Astrocyte of the spinal cord (primary cell): ENCODE data around the gene AXIN1.
"Not testable (repeated sequence)": the region's sequence is repeated elsewhere in the genome, so short reads cannot be mapped to it uniquely, and the experiment has no call there.

Experiments
- DNase-seq: peaks from one replicate; pipeline ENCODE4 v3.0.0; 2011; ENCODE audit warnings: low read depth, low spot score
- H3K4me3 ChIP-seq: 2 replicates; pipeline ENCODE4 v1.5.1; 2011; ENCODE audit warnings: low read depth, mild to moderate bottlenecking, low read length, moderate library complexity
- in situ Hi-C: cut with HindIII; loops from 2 replicates; pipeline ENCODE4 v1.10.0; 2017; ENCODE audit warnings: low sequenced_read_pairs
- TF ChIP-seq, protein P1 (sequence below): IDR thresholded peaks from 2 replicates; pipeline ENCODE4 v1.5.1; 2012; ENCODE audit warnings: low read depth, mild to moderate bottlenecking, low read length, inconsistent platforms

AXIN1 gene

DNA sequence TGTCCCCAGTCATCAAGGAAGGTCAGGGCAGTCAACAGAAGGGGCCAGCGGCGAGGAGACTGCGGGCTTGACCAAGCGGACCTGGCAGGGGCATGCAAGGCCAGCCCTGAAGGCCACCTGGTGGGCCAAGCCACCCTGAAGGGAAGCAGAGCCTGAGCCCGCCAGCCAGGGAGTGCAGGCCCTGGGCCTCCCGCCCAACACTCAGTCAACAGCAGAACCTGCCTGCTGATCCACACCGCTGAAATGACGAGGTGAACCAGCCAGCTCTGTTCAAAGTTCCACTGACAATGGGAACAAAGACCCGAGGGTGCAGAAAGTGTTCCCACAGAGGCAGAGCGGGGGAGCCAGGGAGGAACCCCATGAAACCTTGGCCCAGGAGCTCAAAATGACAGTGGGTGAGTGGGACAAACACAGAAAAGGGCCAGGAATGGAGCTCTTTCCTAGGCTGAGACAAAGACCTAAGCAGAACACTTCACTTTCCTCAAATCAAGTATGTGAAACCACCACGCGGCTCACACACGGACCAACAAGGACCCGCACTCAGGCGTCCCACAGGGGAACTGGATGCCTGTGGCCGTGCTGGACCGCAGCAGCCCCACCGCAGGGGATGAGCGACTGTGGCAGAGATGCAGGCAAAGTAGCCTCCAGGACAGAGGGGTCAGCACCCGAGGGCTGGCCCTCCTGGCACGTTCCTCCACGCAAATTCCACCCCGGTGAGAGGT, 12.0 kb downstream of the AXIN1 start:
- no peak overlapping the region for H3K4me3 ChIP-seq
- TF ChIP-seq, protein P1, sequence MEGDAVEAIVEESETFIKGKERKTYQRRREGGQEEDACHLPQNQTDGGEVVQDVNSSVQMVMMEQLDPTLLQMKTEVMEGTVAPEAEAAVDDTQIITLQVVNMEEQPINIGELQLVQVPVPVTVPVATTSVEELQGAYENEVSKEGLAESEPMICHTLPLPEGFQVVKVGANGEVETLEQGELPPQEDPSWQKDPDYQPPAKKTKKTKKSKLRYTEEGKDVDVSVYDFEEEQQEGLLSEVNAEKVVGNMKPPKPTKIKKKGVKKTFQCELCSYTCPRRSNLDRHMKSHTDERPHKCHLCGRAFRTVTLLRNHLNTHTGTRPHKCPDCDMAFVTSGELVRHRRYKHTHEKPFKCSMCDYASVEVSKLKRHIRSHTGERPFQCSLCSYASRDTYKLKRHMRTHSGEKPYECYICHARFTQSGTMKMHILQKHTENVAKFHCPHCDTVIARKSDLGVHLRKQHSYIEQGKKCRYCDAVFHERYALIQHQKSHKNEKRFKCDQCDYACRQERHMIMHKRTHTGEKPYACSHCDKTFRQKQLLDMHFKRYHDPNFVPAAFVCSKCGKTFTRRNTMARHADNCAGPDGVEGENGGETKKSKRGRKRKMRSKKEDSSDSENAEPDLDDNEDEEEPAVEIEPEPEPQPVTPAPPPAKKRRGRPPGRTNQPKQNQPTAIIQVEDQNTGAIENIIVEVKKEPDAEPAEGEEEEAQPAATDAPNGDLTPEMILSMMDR: no peak
- no peak for DNase-seq
- in situ Hi-C loops: no loop called here

DNA sequence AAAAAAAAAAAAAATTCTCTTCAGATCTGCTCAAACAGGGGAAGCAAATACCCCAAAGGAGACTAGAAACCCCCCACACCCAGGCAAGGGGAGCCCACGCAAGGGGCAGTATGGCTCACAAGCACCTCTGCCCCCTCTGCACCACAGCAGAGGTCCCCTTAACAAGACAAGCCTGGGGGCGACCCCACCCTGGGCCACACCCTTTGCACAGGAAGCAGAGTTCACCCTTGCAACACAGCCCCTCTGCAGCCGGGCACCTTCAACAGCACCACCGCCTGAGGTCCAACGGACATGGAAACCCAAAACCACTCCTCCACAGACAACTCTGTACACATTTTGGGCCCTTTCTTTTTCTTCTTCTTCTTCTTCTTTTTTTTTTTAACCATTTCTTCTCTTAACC, 12.8 kb downstream of the AXIN1 start:
- TF ChIP-seq, protein P1: no peak
- no peak overlapping the region for H3K4me3 ChIP-seq
- in situ Hi-C loops: no loop called here
- DNase-seq: no peak

DNA sequence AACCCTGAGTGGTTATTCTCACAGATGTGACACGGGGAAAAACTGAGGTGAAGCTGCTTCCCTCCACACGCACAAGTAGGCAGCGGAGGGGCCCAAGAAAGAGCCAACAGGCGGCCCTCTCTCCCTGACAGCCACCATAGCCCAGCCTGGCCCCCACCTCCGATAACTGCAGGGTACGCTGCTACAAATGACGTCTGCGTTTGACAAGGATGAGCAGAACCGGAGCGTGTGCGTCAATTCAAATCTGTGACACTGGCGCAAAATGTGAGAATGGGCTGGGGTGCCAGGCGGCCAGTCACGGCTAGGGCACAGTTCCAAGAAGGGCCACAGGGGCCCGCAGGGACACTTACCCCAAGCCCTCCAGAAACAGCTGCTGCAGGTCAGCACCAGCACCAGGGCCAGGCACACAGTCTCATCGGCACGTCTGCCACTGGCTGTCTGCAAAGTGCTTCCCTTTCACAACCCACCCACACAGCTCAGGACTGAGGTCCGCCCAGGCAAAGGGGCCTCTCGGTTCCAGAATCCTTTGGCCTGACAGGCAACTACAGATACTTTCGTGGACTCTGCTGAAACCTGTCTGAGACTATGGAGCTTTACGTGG, 14.4 kb downstream of the AXIN1 start:
- no peak overlapping the region for H3K4me3 ChIP-seq
- TF ChIP-seq, protein P1: no peak
- in situ Hi-C loops: no loop called here
- DNase-seq: no peak

DNA sequence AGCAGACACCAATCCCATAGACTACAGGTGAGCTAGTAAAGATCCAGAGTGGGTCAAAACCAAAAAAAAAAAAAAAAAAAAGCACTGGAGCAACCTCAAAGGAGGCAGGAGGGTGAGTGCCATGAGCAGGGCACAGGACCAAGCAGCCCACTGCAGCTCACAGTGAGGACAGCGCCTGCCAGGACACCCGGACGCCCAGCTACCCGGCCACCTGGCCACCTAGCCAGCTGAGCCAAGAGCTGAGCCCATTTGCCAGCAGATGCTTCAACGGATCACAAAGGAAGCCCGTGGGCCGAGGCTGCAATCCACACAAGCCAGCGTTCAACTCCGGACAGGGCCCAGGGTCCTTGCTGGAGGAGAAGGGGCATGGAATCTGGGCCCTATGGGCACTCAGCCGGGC, 15.1 kb downstream of the AXIN1 start:
- in situ Hi-C loops: no loop called here
- TF ChIP-seq, protein P1: no peak
- no peak for DNase-seq
- no peak overlapping the region for H3K4me3 ChIP-seq

DNA sequence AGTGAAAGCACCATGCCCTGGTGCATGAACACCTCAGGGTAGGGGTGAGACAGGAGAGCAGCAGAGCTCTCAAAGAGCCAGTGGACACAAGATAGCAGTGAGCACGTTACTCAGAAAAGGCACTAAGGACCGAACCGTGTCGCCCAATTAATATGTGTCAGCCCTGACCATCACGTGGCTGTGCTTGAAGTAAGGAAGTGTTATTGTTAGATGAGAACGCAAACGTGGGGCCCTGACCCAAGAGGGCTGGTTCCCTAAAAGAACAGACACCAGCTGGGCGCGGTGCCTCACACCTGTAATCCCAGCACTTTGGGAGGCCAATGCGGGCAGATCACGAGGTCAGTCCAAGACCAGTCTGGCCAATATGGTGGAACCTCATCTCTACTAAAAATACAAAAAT, 16.3 kb downstream of the AXIN1 start:
- in situ Hi-C loops: no loop called here
- no peak for DNase-seq
- H3K4me3 ChIP-seq: no peak overlapping the region
- TF ChIP-seq, protein P1: no peak

DNA sequence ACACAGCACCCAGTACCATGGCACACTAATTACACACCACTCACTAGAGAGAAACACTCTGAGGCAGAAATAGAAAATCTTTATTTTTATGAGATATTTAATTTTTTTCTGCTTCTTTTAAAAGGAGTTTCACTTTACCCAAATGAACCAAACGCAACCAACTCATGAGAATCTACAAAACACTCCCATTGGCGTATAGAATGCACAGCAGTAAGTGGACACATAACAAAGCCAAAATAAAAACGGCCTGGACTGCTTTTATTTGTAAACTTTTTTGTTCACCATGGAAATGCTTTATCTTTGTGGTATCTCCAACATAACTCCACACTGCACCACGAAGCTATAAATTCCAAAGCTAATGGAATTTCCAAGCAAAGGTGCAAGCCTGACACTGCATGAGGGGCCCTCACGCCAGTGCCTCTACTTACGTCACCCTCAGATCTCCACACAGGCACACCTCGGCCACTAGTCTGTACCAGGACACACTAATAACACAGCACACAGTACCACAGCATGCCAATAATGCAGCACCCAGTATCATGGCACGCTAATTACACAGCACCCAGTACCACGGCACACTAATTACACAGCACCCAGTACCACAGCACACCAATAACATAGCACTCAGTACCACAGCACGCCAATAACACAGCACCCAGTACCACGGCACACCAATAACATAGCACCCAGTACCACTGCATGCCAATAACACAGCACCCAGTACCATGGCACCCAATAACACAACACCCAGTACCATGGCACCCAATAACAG, 17.5 kb downstream of the AXIN1 start:
- H3K4me3 ChIP-seq, in situ Hi-C loops, DNase-seq: not testable (repeated sequence)

DNA sequence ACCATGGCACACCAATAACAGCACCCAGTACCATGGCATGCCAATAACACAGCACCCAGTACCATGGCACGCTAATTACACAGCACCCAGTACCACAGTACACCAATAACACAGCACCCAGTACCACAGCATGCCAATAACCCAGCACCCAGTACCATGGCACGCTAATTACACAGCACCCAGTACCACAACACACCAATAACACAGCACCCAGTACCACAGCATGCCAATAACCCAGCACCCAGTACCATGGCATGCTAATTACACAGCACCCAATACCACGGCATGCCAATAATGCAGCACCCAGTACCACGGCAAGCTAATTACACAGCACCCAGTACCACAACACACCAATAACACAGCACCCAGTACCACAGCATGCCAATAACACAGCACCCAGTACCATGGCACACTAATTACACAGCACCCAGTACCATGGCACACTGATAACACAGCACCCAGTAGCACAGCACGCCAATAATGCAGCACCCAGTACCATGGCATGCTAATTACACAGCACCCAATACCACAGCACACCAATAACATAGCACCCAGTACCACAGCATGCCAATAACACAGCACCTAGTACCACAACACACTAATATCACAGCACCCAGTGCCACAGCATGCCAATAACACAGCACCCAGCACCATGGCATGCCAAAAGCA, 18.2 kb downstream of the AXIN1 start:
- in situ Hi-C loops, DNase-seq, H3K4me3 ChIP-seq: not testable (repeated sequence)
